HG03045 (cell line): ENCODE measurements around the gene ERICH2.

Experiments used
- ATAC-seq: cut with Tn5 transposase; IDR thresholded peaks from one replicate; pipeline ENCODE4 v1.9.1; 2021; ENCODE audit warnings: mild to moderate bottlenecking, moderate library complexity; ENCODE audit not compliant: unreplicated experiment

ERICH2 gene

DNA sequence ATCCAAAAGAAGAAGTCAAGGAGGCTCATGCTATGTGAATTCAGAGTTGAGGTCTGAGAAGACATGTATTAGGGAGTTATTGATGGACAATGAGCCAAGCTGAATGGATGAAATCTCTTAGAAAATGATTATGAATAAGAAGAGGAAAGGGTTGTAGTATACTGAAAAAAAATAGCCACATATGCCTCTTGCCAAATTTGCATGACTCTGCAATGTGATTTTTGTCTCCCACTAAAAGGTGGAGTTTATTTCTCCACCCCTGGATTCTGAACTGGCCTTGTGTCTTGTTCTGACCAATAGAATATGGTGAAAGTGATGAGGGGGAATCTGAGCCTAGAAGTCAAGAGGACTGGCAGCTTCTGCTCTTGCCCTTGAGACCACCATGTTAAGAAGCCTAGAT lies 8.6 kb upstream of the ERICH2 start:
- no peak for ATAC-seq

DNA sequence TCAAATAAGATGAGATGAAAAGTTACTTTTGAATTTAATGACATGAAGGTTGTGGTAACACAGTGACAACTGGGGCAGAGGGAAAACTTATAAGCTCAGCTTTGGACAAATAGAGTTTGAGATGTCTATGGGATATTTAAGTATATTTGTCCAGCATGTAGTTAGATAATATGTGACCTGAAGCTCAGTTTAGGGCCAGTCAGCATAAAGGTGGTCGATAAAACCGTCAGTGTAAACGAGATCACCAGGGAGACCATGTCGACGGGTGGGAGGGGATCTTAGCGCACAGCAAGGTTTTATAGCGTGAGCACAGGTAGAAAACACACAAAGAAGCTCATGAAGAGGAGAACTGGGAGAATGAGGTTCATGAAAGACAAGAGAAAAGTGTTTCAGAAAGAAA lies 7.4 kb upstream of the ERICH2 start:
- ATAC-seq, result no peak

DNA sequence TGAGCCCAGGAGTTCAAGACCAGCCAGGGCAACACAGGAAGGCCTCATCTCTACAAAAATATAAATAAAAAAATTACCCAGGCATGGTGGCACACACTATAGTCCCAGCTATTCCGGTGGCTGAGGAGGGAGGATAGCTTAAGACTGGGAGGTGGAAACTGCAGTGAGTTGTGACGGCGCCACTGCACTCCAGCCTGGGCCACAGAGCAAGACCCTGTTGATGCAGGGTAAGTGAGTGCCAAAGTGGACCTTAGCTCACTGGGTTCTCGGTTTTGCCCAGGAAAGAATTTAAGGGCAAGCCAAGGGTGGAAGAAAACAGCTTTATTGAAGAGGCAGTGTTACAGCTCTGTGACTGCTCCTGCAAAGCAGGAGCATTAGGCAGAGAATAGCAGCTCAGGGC lies 6.9 kb upstream of the ERICH2 start:
- no peak for ATAC-seq

DNA sequence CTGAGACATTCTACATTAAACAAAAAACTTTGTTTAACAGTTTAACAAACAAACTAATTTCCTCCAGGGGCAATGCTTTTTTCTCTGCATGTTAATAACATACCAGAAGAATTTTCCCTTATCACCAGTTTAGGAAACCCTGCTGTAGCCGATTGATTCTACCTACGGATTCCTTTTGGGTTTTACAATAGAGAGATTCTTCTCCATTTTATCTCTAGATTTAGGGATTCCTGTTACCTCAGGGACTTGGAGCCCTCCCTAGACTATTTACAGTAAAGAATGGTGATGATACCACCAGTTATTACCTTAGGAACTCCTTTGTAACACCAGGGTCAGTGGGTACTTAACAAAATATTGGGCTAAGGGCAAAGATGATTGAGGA lies 5.3 kb upstream of the ERICH2 start:
- no peak for ATAC-seq

DNA sequence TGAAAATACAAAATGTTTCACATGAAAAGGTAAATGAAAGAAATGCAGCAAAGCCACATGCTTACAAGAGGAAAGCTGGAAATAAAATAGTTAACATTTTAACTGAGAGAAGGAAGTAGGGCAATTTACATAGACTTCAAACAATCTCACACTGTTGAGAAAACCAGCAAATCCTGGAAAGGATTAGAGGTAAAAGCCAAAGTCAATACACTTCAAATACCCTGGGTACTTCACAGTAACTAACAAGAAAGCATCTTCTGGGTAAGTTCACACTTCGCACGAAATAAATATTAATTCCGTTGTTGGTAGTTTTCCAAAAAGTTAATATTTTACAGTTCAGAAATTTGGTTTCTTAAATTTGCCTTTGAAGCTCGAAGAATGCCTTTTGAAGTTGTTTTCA lies 3.5 kb upstream of the ERICH2 start:
- ATAC-seq, result no peak

DNA sequence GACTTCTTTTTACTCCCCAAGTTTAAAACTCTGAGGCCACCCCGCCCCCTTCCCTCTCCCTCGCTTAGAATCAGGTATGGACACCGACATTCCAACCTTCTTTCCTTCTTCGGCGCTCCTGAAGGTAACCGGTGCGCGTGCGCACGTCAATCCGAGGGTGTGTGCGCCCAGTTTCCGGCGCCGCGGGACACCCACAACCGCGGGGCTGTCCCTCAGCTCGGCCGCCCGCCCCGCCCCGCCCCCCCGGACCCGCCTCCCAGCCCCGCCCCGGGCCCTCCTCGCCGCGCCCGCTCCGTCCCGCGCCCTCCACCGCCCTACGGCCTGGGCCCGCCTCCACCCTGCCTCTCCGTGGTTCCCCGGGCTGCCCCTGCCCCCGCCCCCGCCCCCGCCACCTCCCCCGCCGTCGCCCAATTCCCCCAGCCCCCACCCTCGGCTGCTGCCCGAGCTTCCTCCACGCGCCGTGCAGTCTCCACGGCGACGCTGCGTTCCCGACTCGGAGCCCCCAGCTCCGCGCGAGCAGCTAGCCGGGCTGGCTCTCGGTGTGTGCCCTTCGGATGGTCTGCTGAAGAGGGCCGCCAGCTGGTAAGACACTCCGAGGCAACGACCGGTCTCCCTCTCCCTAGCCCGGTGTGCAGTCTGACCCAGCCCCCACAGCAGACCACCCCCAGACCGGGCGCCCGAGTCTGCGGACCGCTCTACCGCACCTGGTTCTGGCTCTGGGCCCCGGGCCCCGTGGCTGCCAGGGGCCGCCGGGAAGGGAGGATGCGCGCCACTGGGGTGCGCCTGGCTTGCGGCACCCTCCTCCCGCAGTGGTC lies 635 bp downstream of the ERICH2 start:
- ATAC-seq, result peak; percentile 87

DNA sequence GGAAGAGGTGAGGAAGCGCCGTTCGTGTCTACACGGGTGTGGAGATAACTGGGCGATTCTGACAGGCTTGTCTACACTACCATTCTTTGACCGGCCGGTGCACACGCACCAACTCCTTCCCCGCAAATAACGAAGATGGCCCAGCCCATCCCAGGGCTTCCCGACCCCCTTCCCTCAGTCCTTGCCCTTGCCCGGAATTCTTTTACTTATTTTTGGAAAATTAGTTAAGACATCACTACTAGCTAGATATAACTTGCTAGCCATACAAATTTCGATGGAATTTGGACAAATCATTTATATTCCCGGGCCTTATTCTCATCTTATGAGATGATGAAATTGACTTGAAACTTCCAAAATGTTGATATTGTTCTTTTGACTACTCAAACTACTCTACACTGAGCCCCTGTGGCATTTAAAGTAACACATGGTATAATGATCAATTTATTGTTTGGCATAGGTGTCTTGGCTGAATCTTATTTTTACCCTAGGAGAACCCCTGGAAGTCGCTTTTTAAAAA lies 1.3 kb downstream of the ERICH2 start:
- ATAC-seq, result no peak

DNA sequence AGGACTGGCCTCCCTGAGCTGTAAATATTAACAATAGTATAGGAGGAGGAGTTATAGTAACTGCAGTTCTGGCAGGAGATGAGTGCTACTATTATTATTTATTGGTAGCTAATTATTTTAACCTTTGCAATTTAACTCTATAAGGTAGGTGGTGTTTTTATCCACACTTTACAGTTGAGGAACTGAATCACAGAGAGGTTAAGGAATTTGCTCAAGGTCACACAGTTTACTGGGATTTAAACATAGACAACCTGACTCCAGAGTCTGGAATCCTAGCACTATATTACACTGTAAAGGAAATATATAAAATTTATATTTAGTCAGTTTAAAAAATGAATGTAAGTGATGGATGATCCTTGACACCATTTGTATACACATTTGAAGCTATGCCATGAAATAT lies 2.1 kb downstream of the ERICH2 start:
- no peak for ATAC-seq

DNA sequence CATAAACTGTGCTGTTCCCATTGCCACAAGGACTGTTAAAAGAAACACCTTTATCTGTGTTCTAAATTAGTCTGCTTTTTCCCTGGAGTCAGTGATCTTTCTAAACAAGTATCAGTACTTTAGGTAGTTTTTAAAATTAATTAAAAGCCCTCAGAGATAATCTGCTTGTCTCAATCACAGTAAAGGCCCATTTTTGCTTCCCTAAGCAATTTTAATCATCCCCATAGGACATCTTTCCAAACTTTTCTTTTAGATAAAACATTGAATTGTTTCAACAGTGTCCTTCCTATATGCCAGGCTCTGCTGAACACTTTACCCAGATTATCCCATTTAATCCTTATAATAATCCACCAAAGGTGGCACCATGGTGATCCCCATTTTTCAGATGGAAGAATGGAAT lies 3.9 kb downstream of the ERICH2 start:
- no peak for ATAC-seq

DNA sequence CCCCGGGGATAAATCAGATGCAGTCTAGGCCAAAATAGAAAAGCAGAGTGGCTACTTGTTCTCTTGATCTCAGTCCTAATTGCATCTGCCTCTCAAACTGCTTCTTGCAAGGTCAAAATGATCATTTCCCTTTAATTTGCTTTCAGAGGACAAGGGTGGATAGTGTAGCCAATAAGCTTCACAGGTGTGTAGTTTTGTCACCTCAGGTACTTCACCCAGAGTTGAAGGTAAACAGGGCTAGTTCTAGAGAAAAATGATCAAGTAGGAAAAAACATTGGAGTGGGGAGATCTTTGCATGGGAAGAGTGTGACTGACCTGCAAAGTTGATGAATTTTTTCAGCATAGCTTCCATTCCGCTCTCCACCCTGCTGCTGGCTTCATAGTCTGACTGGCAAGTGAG lies 8.7 kb downstream of the ERICH2 start:
- no peak for ATAC-seq

DNA sequence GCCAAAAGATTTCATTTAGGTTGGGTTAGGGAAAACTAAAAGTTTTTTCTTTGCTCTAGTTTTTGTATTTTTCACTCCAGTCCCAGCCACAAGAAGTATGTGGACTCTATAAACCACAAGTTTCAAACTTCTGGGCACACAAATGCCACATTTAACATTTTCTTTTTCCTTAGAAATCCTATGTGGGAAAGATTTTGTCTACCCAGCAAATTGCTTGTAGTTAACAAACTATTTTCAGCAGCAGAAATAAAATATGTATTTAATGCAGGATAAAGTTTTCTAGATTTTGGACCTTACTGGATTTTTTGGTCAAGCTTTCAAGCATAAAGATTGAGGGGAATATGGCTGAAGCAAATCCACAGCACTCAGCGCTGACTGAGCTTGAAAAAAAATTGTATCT lies 9.1 kb downstream of the ERICH2 start:
- no peak for ATAC-seq

DNA sequence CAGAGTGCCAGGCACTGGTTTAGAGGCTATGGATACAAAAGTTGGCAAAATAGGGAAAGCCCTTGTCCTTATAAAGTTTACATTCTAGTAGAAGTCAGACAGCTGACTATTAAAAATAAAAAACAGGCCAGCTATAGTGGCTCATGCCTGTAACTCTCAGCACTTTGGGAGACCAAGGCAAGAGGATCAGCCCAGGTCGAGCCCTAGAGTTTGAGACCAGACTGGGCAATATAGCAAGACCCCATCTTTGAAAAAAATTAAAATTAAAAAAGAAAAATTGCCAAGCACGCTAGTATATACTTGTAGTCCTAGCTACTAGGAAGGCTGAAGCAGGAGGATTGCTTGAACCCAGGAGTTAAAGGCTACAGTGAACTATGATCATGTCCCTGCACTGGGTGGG lies 12.5 kb downstream of the ERICH2 start:
- ATAC-seq, result no peak

DNA sequence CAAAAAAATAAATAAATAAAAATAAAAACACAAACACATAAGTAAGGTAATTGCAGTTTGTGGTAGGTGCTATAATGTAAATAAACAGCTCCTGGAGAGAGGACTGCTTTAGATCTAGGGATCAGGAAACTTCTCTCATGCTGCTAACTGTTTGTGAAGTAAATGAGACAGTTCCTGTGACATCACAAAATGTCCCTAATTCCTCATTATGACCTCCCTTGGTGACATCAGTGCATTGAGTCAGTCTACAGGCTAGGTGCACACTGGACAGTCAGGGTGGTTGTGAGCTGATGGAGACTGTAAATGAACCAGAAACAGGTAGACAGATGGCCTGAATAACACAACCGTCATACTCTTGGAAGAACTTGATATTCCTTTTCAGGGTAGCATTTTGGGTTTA lies 13.4 kb downstream of the ERICH2 start:
- ATAC-seq, result no peak

DNA sequence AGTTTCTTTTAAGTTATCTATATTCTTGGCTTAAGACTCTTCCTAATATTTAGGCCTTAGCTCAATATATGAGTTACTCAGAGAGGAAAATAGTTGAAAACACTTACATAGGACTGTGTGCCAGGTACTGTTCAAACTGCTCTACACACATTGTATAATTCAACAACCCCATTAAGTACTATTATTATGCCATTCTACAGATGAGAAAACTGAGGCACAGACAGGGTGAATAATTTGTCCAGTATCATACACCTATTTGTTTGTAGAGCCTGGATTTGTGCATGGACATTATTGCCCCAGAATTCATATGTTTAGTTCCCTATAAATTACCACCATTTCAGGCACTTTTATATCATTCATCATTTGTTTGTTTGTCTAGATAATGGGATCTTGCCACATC lies 28.8 kb downstream of the ERICH2 start:
- ATAC-seq, result no peak

DNA sequence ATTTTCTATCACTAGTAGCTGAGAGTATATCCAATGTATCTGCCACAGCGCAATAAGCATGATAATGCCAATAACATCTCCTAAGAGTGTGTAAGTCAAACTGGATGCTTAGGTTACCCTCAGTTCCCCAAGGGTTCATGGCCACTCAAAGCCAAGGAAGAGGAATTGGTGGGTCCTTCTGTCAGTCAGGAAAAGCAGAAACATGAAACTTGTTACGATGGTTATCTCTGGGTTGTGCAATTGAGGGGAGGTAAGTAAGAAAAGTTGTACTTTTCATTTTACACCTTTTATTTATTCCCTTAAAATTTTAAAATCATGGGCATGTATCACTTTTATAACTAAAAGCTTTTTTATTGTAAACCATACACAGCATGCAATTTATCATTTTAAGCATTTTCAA lies 36.4 kb downstream of the ERICH2 start:
- ATAC-seq, result no peak

DNA sequence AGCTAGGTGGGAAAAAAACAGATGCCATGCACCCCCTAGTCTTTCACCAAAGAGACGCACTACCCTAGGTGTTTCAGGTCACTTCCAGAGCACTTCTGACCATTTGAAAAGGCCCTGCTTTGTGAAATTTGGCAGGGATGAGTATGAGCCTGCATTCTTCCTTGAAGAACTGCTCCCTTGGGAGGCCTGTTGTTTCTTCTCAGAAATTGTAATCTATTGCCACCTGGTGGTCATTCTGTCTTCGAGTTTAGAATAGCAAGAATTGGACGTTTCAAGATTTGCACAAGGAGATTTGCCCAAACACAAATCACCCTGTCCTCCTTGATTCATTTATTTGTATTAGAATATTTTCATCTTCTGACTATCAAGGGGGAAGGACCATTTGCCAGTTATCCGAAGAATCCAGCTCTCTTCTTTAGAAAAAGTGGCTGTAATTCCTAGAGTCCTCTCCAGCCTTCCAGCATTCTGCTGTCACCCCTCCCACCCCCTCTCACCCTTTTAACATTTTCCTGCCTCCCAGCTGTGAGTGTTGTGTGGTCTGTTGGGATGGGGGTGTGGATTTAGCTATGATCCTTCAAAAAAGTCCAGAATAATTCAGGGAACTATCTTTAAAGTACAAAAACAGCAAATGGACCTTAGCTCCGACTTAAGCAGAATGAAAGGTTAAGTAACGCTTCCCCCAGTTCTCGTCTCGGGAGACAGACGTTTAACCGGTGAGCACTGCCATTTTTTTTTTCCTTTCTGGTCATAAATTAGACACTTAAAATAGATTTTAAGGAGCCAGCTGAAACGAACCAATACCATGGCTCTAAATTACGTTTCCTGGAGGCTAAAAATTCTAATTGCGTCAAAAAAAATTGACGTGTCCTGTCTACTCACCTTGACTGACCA lies 42.8 kb downstream of the ERICH2 start:
- ATAC-seq, result no peak

DNA sequence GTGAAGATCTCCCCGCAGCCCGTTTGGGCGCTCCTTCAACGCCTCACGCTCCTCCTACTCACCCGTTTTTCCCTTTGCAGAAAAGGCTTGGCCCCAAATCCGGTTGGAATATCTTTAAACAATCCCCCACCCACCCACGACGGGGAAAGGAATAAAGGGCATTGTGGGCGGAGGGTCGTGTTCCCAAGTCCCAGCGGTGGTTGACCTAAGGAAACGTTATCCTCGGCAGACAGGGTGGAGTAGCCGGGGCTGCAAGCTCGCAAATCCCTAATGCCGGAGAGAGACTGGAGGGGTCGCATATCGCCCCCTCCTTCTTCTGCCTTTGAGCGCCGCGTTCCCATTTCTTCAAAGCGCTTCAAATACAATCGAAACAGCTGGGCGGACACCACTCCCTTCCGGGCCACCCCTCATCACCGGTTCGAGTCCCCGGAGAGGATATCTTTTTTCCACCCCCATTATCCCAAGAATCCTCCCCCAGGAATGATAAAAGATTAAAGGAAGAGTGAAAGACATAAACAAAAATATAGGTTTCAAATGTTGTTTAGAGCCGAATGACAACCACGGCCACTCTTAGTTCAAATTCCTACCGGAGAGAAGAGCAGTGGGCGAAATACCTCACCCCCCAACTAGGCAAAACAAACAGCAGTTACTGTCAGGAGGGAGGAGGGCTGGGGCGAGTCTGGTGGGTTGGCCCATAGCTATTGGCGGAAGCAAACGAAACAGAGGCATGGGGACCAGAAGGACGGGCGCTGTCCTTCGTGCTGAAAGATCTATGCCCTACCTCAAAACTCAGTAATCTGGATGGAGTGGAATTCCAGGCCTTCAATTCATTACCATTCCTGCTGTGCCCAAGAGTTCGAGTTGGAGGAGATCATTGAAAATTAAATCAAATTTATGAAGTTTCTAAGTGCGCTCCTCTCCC lies 43.7 kb downstream of the ERICH2 start:
- no peak for ATAC-seq

DNA sequence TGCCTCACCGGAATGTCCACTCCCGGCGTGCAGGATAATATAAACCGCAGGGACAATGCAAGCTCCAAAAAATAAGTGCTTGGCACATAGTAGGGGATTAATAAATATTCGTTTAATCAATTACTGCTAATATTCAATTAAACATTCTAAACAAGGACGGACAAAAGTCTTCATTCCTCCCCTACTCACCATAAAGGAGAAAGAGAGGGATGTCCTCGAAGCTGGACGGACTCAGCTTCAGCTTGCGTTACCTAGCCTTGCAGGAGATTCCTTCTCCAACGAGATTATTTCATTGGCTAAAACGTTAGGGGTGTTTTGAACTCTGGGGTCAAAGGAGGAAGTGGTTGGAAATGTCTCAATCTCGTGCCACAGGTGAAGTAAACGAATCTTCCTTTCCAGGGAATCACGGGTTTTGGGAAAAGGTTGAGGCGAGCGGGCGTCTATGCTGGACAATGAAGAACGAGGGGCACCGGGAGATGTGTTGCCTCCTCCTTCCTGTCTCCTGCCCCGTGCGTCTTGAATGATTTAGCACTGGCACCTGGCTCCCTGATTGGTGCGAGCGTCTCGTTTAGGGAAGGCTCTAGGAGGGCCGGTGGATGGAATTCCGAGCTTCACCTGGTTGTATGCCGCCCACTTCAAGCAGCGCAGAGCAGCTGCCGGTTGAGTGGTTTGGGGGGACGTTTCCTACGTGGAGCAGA lies 44.5 kb downstream of the ERICH2 start:
- no peak for ATAC-seq

DNA sequence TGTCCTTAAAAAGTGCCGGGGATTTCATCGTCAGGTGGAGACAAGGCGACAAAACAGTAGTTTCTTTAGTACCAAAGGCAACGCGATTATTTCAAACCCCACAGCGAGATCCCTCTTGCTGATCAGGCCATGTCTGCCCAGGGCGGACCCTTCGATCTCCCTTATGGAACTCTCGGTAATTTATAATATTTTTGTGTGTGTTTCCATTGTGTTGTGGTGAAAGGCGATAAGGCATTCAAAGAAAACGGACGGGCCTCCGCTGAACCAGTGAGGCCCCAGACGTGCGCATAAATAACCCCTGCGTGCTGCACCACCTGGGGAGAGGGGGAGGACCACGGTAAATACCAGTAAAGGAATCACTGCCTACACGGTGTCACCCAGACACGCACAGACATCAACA lies 45.1 kb downstream of the ERICH2 start:
- no peak for ATAC-seq

DNA sequence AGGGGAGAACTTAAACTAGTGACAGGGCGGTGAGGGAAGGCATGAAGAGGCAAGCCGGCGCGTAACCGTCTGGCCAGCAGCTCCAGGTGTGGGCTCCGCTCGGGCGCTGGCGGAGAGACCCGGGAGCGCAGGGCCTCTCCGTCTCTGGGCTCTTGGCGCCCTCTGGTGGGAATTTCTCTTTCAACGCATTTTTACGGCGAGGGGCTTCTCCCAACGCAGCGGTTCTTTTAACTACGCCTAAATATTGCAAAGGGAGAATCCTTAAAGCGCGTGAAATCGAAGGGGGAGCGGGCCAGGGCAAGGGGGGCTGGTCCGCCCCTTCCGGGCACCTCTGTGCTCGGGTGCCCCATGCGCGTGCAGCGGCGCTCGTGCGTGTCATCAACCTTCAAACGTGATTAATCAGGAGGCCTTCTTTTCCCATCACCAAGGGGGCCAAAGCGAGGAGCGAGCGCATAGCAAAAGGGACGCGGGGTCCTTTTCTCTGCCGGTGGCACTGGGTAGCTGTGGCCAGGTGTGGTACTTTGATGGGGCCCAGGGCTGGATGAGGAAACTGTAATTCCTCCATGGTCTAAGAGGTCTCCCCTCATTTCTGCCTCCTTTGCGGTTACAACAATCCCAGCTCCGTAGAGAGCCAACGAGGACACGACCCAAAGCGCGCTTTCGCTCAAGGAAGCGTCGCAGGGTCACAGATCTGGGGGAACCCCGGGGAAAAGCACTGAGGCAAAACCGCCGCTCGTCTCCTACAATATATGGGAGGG lies 45.7 kb downstream of the ERICH2 start:
- no peak for ATAC-seq
